Astrocyte of the hippocampus (primary cell): ENCODE data around the gene NME8.

Experiments used
- DNase-seq: peaks from one replicate; pipeline ENCODE4 v3.0.0; 2011; ENCODE audit warnings: low read depth, low spot score

The NME8 gene

DNA sequence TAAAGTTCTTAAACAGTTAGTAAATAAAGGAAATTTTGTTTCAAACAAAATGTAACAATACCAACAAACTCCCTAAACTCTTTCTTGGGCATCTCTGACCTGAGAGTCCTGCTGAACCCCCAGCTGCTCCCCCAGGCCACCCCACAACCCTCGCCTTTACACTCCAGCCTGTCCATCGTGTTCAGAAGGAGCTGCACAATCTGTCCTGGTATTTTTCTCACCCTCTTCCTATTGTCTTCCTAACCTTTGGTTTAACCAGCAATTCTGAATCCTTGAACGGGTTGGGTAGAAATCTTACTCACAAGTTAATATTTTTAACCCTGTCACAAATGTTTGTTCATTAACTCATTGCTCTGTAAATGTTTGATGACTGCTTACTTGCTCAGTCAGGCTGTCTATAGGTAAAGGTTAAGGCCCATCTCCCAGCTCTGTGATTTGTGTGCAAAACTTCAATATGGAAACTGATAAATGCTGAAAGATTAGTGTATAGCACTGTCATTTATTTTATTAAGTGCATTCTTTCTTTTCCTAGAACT is 51.4 kb downstream of the NME8 start:
- no peak for DNase-seq

DNA sequence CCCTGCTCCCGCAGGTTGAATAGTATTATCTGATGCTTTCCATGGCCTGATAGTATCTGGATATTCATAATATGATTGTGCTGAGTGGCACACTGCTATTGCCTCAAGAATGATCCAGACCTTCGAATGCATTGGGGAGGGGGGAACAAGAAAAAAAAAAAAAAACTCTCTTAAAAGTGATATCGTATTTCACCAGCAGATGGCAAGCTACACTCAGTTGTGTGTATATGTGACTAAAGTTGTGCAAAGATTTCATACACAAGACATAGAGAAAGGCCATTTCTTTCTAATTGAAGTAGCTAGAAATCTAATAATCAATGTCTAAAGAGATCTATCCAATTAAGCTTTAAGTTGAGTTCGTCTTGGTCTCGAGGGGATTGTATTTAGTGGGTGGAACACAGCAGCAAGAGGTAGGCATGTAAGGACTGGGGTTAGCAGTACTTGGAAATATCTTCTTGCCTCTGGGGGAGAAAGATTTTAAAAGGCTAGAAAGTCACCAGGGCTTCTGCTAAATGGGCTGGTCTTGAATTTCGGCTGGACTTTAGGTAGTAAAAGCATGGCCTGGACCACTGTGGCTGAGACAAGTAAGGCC is 52.9 kb downstream of the NME8 start:
- DNase-seq = peak; percentile 69

DNA sequence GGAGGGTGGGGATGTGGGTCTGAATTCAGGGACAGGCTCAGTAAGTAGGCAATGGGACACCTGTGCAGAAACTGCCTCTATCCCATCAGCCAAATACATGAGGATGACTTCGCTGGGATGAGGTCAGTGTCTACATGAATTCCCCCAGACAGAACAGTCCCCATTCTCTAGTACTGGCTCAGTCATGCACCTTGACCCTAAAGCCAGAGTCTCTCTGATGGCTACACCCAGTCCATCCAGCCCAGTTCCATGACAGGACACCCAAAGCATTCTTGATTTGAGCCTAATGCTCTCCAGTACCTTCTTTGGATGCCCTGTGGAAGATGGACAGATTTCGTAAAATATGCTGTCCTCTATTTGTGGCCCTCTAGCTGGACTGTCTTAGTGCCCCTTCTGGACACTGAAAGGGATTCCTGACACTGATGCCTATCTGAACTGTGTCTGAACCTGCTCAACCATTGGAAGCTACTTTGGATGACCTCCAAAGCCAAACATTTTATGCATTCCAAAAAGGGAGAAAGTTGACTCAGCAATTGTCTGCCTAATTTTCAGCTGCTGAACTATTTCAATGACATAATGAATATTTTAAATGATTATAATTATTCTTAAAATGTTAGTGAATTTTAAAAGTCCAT is 53.6 kb downstream of the NME8 start:
- peak; percentile 81 for DNase-seq

DNA sequence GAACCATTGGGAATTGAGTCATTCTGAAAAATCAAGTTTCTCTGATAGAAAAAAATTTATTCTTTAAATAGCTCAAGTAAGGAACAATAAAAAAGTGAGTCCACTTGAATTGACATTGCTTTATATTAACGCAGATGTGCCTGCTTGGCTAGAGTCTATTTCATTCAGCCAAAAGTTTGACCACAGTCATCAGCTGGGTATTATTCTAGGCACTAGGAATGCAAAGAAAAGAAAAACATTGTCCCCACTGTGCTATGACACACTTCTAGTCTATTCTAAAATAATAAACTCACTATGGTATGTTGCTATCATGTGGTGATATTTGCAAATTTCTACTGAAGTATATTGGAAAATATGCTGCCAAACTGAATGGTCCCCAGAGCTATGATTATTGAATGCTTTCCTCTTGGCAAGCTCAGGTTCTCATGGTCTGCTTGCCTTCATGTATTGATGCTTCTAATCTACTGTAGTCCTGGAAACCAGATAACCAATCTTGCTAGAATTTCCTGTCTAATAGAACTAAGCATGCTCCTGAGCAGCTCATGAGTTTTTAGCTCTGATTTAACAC is 59.9 kb downstream of the NME8 start:
- DNase-seq = peak; percentile 87

DNA sequence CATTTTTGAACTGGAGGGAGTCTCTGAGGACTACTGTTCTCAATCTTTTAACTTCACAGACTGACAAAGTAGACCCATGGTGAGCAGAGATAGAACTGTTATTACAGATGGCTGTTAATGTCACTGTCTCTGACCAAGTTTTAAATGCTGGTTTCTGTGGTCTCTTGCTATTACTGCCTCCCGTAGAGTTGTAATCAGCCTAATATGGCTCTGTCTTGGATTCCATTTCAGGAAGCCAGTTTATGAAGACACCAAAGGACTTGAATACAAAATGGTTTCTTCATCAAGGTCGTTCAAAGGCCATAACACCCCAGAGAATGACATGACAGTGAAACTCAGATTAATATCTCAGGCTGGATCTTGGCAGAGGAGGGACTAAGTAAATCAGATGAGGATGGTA is 64.4 kb downstream of the NME8 start:
- no peak for DNase-seq

DNA sequence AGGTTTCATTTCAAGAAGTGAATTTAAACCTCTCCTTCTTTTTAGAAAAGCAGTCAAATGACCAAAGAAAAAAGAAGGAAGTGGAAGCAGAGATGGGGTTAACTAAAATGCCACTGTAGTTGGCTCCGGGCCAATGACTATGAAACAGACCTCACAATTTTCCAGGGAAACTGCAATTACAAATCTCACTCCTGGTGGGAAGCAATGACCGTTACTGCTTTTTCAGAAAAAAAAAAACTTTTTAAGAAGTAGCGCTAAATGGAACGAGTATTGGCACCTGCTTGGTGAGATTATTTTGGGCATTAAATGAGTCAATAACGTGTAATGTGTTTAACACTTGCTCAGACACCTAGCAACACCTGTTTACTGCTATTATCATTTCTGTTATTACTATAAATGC is 67.0 kb downstream of the NME8 start:
- no peak for DNase-seq

DNA sequence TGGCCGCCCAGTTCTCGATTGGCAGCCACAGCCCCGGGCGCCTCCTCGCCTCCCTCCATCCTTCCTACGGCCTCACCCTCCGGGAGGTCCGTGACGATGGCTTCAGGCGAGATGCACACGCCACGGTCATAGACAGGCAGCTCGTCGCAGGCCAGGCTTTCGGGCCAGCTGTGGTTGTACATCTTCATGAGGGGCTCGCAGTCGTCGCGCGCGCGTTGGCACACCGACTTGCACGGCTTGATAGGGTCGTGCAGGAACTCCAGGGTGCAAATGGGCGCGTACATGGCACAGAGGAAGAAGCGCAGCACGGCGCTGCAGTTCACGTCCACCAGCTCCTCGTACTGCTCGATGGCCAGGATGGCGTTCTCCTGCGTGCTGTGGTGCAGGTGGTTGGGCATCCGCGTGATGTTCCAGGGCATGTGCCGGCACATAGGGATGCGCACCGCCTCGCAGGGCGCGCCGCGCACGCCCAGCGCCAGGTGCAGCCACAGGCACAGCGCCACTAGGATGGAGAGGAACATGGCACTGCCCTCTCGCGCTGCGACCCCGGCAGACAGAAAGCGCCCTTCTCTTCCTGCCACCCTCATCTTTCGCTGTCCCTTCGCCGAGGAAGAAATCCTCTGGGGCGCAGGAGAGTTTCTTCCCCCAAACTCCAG is 67.7 kb downstream of the NME8 start:
- peak; percentile 55 for DNase-seq

DNA sequence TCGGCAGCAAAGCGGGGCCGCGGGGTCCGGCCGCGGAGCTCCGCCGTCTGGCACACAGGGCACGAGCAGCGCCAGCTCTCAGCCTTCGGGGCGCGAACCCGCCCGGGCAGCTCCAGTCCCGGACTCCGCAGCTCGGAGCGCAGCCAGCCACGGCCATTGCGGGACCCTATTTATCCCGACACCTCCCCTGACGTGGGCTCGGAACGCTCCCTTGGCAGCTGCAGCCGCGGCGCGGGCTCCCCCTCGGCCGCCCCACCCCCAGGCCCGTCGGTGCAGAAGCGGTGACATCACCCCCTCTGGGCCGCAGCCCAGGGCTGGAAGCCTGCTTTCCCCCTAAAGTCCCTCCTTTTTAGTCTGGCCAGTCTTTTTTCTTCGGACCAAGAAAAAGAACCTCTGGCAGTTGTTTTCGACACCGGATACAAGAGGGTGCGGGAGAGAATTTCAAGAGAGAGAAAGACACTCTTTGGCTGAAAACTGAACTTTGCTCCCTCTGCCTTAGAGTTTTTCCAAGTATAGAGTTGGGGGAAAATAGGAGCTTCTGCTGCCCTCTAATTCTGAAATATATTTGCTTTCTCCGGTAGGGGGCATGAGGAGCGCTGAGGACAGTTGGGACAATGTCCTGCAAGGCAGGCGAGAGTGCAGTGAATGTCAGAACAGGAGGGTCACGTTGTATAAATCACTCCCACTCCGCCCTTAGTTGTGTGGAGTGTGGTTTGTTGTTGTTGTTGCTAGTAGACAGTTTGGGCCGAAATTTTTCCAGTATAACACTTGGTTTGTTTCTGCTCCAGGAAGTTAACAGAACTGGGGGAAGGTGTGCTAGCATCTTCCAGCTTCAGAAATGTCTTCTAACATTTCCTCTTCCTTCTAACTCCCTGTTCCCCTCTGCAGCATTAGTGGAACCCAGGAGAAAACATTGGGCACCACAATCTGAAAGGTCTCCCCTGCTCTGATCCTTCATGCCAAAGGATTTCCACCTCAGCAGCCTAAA is 68.6 kb downstream of the NME8 start, which contains the start of gene SFRP4:
TSS of gene SFRP4 (minus strand) at position 145 of the 988 bp plus-strand sequence. CDS start 280 bp downstream, outside the sequence.
- DNase-seq = peak; percentile 89

DNA sequence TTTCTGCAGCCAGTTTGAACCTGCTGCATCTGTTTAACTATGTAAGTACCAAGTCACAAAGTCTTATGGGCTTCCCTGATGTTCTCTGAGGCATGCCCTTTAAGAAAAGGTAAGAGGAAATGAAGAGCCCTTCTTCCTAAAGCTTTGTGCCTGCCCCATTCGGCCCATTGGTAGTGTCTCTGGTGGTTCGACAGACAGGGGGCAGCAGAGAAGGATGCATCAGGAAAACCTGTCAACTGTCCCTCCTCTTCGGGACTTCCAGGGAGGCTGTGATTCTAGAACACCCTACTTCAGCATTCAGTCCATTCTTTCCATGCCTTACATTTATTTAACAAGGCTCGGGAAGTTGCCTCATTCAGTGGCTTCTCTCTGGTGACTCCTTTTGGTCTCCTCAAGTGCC is 70.1 kb downstream of the NME8 start:
- no peak for DNase-seq

DNA sequence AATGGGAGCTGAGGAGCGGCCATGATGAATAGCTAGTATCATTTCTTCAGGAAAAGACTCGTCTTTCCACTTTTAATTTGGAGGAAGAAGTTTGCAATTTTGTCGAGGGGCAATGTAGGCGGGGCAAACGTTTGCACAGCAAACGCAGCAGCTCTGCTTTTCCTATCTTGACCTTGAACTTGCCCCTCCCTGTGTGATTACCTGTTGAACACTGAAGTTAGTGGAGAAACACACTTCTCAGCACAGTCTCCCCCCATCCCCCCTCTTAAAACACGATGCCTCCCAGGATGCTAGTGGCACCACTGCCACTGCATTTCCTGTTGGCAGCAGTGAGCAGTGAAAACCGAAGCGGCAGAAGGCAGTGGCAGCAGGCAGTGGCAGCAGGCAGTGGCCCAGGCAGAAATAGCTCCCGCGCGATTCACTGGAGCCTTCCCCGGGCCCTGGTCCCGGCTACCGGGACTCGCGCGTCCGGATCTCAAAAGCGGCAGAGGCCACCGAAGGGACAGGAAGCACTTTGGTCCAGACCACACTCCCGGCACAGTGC is 72.0 kb downstream of the NME8 start, which contains the start of gene EPDR1:
TSS of gene EPDR1 (plus strand) at position 336 of the 544 bp plus-strand sequence. CDS start 300 bp downstream, outside the sequence.
- DNase-seq = peak; percentile 82

DNA sequence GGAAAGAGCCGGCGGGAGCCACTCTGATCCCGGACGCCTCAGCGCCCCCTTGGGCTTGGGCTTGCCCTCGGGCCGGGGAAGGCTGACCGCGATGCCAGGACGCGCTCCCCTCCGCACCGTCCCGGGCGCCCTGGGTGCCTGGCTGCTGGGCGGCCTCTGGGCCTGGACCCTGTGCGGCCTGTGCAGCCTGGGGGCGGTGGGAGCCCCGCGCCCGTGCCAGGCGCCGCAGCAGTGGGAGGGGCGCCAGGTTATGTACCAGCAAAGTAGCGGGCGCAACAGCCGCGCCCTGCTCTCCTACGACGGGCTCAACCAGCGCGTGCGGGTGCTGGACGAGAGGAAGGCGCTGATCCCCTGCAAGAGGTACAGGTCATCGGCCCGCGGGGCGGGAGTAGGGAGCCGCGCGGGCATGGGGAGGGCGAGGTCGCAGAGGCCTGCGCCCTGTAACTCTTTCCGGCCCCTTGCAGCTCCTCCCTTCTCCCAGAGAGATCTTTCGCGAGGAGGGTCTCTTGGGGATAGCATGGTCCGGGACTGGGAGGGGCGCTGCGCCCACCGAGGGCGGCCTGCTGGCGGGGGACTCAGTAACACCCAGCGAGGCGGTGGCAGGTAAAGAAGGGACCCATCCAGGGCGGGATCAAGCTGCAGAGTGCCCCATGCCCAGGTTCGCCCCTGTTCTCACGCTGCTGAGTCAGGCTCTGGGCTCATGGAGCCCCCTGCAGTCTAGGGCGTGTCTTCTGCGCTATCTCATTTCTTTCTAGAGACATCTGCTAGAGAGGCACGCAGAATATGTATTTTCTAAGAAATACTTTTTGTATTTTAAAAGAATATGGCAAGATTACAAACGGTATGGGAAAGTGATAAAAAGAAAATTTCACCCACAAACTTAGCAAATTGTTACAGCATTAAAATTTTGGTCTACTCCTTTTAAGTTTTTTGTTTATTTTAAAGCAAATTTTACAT is 72.7 kb downstream of the NME8 start:
- peak; percentile 72 for DNase-seq

DNA sequence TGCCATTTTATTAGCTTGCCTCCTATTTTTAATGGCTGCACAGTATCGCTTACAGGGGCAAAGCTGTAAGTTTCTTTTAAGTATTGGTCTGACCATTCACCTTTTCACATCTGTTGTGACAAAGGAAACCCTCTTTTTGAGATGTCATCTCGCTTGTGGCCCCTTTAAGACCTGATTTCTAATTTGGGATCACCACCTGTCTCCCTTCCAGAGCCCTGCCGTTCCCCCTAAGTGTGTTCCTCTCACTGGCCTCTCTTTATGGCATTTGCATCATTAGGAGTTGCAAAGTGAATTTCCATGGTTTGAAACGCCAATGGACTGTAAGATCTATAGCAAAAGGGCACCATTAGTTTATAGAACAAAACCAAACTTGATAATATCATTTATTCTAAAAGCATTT is 73.5 kb downstream of the NME8 start:
- no peak for DNase-seq

DNA sequence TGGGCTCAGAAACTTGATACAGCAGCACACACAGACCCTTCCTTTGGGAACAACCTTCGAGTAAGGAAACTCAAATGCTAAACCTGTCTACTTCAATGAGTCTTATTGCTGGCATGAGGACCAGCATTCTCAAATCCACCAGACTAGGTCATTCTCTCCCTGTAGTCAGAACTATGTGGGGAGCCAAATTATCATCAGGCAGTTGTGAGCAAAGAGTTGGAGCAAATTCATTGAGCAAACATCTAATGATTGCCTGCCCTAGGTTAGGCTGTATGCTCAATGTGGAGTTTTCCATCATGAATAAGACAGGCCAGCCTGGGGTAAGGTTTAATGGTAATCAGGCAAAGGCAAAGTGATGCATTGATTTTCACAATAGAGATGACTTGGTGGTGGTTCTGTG is 75.6 kb downstream of the NME8 start:
- DNase-seq = peak; percentile 23

DNA sequence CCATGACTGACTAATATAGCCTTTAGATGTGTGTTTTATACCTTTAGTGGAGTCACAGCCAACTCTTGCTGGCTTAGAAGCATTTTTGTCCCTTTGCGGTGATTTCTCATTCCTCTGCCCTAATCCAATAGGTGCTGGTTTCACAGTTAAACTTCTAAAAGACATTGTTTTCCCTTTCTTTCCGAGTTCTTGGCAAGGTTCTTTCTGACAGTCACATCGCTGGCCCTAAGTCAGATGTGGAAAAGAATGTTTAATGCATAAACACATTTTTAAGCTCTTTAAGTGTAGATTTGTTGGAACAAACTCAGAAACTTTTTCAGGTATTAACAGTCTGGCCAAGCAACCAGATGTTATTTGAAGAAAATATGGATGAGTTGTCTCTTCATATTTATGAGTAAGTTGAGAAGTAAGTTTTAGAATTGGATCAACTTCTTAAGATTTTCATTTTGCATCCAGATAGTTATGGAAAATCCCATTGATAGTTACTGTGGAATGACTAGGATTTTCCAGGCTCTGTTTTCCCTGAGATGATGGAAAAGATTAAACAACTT is 76.2 kb downstream of the NME8 start:
- DNase-seq = peak; percentile 71

DNA sequence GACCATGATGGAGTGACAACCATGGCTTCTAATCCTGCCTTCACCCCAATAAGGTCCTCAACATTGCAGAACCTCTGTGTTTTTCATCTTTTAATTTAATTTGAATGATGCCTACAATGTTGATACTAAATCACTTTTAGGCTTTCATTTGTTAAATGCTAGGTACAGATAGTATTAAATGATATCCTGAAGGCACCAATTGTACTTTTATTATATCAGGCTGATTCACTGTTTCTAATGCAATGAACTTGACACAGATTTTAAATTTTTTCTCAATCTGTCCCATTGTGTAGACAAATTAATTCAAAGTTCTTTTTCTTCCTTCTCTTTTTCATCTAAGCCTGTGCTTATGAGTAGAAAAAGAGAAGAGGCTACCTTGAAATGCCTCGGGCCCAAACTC is 77.2 kb downstream of the NME8 start:
- no peak for DNase-seq

DNA sequence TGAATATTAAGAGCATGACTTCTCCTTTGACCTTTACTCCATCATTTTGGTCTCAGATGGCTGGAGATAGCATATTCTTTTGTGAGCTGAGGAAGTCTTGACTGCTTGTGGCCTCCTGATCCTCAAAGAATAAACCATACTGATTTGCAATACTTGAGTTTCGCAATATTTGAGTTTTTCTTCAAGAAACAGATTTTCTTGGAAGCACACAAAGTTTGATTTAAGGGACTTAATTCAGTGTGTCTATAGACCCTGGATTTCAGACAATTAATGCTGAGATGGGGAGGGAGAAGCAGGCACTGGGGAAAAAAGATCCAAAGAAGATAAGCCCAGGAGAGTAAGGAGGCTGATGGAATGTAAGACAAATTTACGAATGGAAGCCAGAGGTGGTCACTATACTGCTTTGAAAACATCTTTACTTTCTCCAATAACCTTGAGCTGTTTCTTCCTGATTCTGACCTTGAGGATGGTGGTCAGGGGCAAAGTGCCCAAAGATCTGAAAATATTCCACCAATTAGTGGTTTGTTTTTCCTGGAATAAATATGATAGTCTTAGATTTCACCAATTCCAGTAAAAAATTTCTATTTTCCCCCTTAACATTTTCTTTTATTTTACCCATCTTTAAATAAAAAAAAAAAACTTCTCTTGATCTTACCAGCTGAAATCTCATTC is 79.5 kb downstream of the NME8 start:
- DNase-seq = peak; percentile 20

DNA sequence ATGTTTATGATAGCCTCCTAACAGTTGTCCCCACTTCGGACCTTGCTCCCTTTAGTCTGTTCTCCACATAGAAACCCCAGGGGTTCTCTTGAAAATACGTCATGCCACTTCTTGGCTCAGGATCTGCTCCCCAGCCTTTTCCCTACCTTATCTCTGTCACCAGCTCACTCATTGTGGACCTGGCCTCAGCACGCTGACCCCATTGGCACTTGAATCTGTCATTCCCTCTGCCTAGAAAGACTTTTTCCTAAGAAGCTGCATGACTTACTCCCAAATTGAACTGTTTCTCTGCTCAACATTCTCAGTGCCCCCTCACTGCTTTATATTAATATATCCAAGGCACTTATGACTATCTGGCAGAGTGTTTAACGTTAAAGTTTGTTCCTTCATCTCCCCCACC is 80.5 kb downstream of the NME8 start:
- DNase-seq = no peak

DNA sequence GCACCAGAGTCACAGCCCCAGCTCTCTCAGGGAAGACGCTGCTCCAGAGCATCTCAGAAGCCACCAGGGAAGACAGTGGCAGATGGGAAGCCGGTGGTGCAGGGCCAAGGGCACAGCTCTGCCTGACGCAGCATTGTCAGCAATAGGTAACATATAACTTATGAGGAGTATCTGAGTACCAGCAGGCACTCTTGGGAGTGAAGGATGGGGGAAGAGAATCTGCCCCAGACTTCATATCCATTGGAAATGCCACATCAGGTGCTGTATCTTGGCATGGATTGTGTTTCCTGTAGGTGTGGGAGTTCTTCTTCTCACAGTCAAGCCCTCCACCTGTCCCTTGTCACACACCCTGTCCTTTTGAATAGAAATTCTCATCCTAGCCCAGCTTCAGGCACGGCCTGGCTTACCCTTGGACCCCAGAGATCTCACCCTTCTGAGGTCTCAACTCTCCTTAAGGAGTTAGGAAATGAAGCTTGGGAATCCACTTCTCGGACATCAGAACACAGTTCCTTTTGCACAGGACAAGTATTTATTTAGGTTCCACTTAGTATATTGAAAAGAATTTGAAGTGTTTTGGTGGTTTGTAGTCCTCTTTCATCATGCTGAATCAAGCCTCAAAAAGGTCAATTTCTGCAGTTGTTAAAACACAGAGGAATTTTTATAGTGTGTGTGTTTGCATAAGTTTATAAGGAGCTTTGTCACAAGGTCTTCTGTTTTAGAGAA is 82.0 kb downstream of the NME8 start:
- peak; percentile 77 for DNase-seq
